C4-2B (cell line): ENCODE measurements around the gene UTF1.
"Not testable (repeated sequence)": the region's sequence is repeated elsewhere in the genome, so short reads cannot be mapped to it uniquely, and the experiment has no call there.

Experiments
- H3K27ac ChIP-seq: fragments of 450-650 bp; 2 replicates; pipeline ENCODE4 v1.5.1; 2017
- CTCF ChIP-seq: fragments of 450-650 bp; conservative IDR thresholded peaks from 2 replicates; pipeline ENCODE4 v1.5.1; 2017; ENCODE audit warnings: mild to moderate bottlenecking
- ZFX ChIP-seq: fragments of 450-650 bp; IDR thresholded peaks from 2 replicates; pipeline ENCODE4 v1.6.1; 2017

Gene UTF1

GRCh38 chr10:133217800-133218589, 12.0 kb upstream of the UTF1 start:
- no peak overlapping the region for H3K27ac ChIP-seq
- TF ChIP-seq CTCF, result no peak
- TF ChIP-seq ZFX, result no peak

- TF ChIP-seq CTCF, result no peak
- no peak for TF ChIP-seq ZFX
Observed at GRCh38 chr10:133218891-133219290, 11.1 kb upstream of the UTF1 start.

GRCh38 chr10:133219782-133220181, 10.2 kb upstream of the UTF1 start:
- TF ChIP-seq CTCF, result no peak
- TF ChIP-seq ZFX, result no peak

More at GRCh38 chr10:133218891-133219290, 11.1 kb upstream of the UTF1 start:
- no peak overlapping the region for H3K27ac ChIP-seq

GRCh38 chr10:133221331-133221730, 8.7 kb upstream of the UTF1 start:
- TF ChIP-seq ZFX (no peak), CTCF (no peak)
- H3K27ac ChIP-seq, result no peak overlapping the region

More at GRCh38 chr10:133219782-133220181, 10.2 kb upstream of the UTF1 start:
- H3K27ac ChIP-seq, result no peak overlapping the region

- not testable (repeated sequence) for H3K27ac ChIP-seq
Observed at GRCh38 chr10:133221756-133222155, 8.3 kb upstream of the UTF1 start.

GRCh38 chr10:133224076-133224475, 5.9 kb upstream of the UTF1 start:
- no peak for TF ChIP-seq CTCF
- no peak for TF ChIP-seq ZFX
- H3K27ac ChIP-seq, result no peak overlapping the region

- H3K27ac ChIP-seq, result no peak overlapping the region
- TF ChIP-seq CTCF (no peak), ZFX (no peak)
Observed at GRCh38 chr10:133224756-133225372, 5.2 kb upstream of the UTF1 start.
